SK-N-MC (cell line): ENCODE measurements around the gene DLGAP1.

ENCODE experiments used
- EZH2 ChIP-seq: fragments of 200-600 bp; sonication (generic); IDR thresholded peaks from one replicate; pipeline ENCODE4 v1.6.1; 2017; ENCODE audit warnings: antibody characterized with exemption
- FOXP2 ChIP-seq: optimal IDR thresholded peaks from 2 replicates; pipeline ENCODE3; 2011; ENCODE audit warnings: mild to moderate bottlenecking, moderate library complexity; ENCODE audit not compliant: insufficient read depth; ENCODE audit errors: extremely low read length, control extremely low read depth
- POLR2AphosphoS5 ChIP-seq: IDR thresholded peaks from 2 replicates; pipeline ENCODE4 v1.6.1; 2012; ENCODE audit warnings: mild to moderate bottlenecking, low read depth, low read length, borderline replicate concordance

DNA sequence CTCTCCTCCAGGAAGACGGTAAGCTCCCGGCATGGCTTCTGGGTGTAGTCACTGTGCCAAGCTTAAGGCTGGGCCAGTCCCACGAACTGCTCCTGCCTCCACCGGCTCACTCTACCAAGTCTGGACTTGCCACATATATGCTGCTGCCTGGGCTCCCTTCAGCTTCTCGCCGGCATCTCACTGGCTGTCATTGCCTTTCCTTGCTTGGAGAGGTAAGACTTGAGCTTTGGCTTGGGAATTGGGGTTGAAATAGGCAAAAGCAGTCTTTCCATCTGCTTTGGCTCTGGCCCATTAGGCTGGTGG is 524.1 kb downstream of the DLGAP1 start:
- TF ChIP-seq POLR2AphosphoS5 (no peak), EZH2 (no peak), FOXP2 (no peak)
